Tibial nerve (tissue), 4 donors: Measurements from ENCODE around the gene NUP188. TPM values are rescaled to one million over a fixed set of nuclear protein-coding genes. Genes with fewer than 3 reads are reported as not detected.

Experiments used
- total RNA-seq, 4 donors: library from RNA; depleted of rRNA; stranded (reverse); fragments of >200 nt; gene quantifications; one replicate each; pipeline ENCODE4 v1.1.0, GENCODE V29; 2016

NUP188 gene
- total RNA-seq, 4 donors from 2014 or later, result 22.9 to 76.5 (median 43.5) TPM

Other genes with a start within 250 kb of the NUP188 start
- 10 to 100 TPM in 2 of 4 donors, 1 to 10 TPM in 2; 6.6 to 17.1 (median 8.9) TPM for gene PKN3, start 245.2 kb upstream of the NUP188 start, total RNA-seq
- 10 to 100 TPM; 13.2 to 34.1 (median 25.3) TPM for gene ZDHHC12, start 223.6 kb upstream of the NUP188 start, total RNA-seq
- gene ZER1, start 175.8 kb upstream of the NUP188 start, total RNA-seq, result 10 to 100 TPM; 45.8 to 68.6 (median 61.3) TPM
- gene TBC1D13, start 160.4 kb upstream of the NUP188 start, total RNA-seq, result 10 to 100 TPM; 15.1 to 23.7 (median 17.9) TPM
- gene ENDOG, start 129.2 kb upstream of the NUP188 start, total RNA-seq, result 10 to 100 TPM; 22.8 to 53.1 (median 48.8) TPM
- 10 to 100 TPM; 26.4 to 71.7 (median 39.0) TPM for gene SPOUT1, start 117.9 kb upstream of the NUP188 start, total RNA-seq
- gene KYAT1, start 65.7 kb upstream of the NUP188 start, total RNA-seq, result 1 to 10 TPM; 7.4 to 9.0 (median 8.6) TPM
- gene LRRC8A, start 65.6 kb upstream of the NUP188 start, total RNA-seq, result 10 to 100 TPM; 65.1 to 94.7 (median 81.1) TPM
- gene PHYHD1, start 26.7 kb upstream of the NUP188 start, total RNA-seq, result 10 to 100 TPM; 37.8 to 55.3 (median 45.8) TPM
- 10 to 100 TPM in 3 of 4 donors, 1 to 10 TPM in 1; 9.4 to 13.1 (median 12.3) TPM for gene DOLK, start 96 bp upstream of the NUP188 start, total RNA-seq
- gene SH3GLB2, start 80.6 kb downstream of the NUP188 start, total RNA-seq, result 100 to 1,000 TPM; 117 to 175 (median 129) TPM
- gene MIGA2, start 88.9 kb downstream of the NUP188 start, total RNA-seq, result 10 to 100 TPM; 25.3 to 56.7 (median 34.2) TPM
- gene DOLPP1, start 133.4 kb downstream of the NUP188 start, total RNA-seq, result 10 to 100 TPM in 1 of 4 donors, 1 to 10 TPM in 3; 4.7 to 12.0 (median 6.7) TPM
- 10 to 100 TPM; 42.7 to 81.8 (median 63.2) TPM for gene CRAT, start 163.1 kb downstream of the NUP188 start, total RNA-seq
- gene PTPA, start 163.7 kb downstream of the NUP188 start, total RNA-seq, result 10 to 100 TPM; 38.0 to 50.1 (median 44.0) TPM
- 10 to 100 TPM; 13.0 to 31.5 (median 25.3) TPM for gene IER5L, start 230.6 kb downstream of the NUP188 start, total RNA-seq